Tibial nerve (tissue), 4 donors: Measurements from ENCODE around the gene NDUFS4.

Source experiments
- EP300 ChIP-seq, 2 donors: sonication (generic); formaldehyde crosslinking; IDR thresholded peaks; one replicate each; pipeline ENCODE4 v1.6.1; 2017; ENCODE audit warnings: antibody characterized with exemption in 2 of 2, mild to moderate bottlenecking in 1 of 2
- POLR2A ChIP-seq, 2 donors: fragments of 450-650 bp; IDR thresholded peaks; one replicate each; pipeline ENCODE4 v1.6.1; 2017; ENCODE audit warnings: antibody characterized with exemption in 2 of 2, mild to moderate bottlenecking in 2 of 2, moderate library complexity in 2 of 2
- TF ChIP-seq, protein P1 (sequence below), 5 experiments: fragments of 200-600 bp in 3 of 5; fragments of 450-650 bp in 2 of 5; sonication (generic) in 3 of 5; IDR thresholded peaks; one replicate each; pipeline ENCODE4 v1.5.1; 2016 to 2019; ENCODE audit warnings: antibody characterized with exemption in 5 of 5, mild to moderate bottlenecking in 3 of 5, moderate library complexity in 2 of 5

GRCh38 chr5:53547226-53547625 lies 13.2 kb upstream of the NDUFS4 start:
- TF ChIP-seq, protein P1, sequence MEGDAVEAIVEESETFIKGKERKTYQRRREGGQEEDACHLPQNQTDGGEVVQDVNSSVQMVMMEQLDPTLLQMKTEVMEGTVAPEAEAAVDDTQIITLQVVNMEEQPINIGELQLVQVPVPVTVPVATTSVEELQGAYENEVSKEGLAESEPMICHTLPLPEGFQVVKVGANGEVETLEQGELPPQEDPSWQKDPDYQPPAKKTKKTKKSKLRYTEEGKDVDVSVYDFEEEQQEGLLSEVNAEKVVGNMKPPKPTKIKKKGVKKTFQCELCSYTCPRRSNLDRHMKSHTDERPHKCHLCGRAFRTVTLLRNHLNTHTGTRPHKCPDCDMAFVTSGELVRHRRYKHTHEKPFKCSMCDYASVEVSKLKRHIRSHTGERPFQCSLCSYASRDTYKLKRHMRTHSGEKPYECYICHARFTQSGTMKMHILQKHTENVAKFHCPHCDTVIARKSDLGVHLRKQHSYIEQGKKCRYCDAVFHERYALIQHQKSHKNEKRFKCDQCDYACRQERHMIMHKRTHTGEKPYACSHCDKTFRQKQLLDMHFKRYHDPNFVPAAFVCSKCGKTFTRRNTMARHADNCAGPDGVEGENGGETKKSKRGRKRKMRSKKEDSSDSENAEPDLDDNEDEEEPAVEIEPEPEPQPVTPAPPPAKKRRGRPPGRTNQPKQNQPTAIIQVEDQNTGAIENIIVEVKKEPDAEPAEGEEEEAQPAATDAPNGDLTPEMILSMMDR (IDR thresholded peaks at IDR 0.05): no peak
- TF ChIP-seq POLR2A (IDR thresholded peaks at IDR 0.05) (no peak), EP300 (IDR thresholded peaks at IDR 0.05) (no peak)
